ENCODE measurements around the gene NAALADL2. TPM values are rescaled to one million over a fixed set of nuclear protein-coding genes. Genes with fewer than 3 reads are reported as not detected.

Gene NAALADL2
- total RNA-seq, 1 donor from 2014 or later: 12.5 TPM

DNA sequence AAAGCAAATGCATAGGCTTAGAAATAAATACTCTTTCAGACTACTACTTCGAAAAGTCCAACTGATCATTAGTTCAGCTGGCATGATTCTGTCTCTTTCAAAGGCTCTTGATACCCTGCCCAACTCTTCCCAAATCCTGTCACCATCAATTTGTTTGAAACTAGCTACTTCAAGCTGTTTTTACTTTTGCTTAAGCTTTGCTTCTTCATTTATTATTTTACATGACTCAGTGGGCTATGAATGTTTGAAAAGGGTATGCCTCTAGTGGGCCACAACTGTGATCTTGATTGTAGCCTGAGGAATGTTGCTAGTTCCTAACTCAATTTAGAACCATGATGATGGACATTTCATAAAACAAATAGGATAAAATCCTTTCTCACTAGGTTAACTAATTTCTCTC, 340.8 kb downstream of the NAALADL2 start:
- Histone ChIP-seq H3K36me3 (no peaks in the 10 kb centered on the region), H3K27ac (no peak overlapping the region)
- no peak for DNase-seq (ENCODE audit: extremely low spot score in 2 of 2)

DNA sequence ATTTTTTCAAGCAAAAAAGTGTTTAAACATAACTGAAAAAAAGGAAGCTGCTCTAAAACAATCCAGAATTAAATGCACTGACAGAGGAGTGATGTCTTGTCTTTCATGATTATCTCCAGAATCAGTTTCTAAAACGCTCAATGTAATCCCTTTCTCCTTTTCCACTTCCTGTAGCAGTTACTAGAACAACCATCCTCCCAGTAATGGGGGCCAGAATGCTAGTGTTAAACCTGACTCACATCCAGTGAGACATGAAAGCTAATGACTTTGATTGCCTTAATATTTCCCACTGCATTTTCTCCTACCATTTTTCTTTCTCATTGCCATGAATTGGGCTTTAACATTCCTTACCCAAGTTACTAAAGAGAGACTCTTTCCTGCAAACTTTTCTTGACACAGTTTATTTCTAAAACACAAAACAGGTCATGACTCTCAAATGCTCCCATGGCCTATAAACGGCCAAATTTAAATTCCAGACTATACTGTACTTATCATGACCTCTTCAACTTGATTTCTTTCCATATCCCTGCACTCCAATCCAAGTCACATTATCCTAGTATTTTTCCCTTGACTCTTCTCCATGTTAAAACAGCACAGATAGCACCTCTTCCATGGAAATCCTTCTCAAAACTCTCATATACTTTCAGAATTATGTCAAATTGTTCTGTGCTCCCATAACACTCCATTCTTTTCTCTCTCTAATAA, 341.4 kb downstream of the NAALADL2 start:
- no peaks in the 10 kb centered on the region for H3K4me1 ChIP-seq
- no peak overlapping the region for H3K4me3 ChIP-seq
- no peaks in the 10 kb centered on the region for H3K9me3 ChIP-seq
- H3K27me3 ChIP-seq: no peaks in the 10 kb centered on the region
- intact Hi-C loops (cut with DNase I): no loop called here
- DNase-seq (ENCODE audit: extremely low spot score in 2 of 2): no peak
- H3K36me3 ChIP-seq: no peaks in the 10 kb centered on the region
- TF ChIP-seq, protein P1, sequence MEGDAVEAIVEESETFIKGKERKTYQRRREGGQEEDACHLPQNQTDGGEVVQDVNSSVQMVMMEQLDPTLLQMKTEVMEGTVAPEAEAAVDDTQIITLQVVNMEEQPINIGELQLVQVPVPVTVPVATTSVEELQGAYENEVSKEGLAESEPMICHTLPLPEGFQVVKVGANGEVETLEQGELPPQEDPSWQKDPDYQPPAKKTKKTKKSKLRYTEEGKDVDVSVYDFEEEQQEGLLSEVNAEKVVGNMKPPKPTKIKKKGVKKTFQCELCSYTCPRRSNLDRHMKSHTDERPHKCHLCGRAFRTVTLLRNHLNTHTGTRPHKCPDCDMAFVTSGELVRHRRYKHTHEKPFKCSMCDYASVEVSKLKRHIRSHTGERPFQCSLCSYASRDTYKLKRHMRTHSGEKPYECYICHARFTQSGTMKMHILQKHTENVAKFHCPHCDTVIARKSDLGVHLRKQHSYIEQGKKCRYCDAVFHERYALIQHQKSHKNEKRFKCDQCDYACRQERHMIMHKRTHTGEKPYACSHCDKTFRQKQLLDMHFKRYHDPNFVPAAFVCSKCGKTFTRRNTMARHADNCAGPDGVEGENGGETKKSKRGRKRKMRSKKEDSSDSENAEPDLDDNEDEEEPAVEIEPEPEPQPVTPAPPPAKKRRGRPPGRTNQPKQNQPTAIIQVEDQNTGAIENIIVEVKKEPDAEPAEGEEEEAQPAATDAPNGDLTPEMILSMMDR (IDR thresholded peaks at IDR 0.05): no peak
- TF ChIP-seq POLR2AphosphoS5 (IDR thresholded peaks at IDR 0.05; ENCODE audit: insufficient read depth in 1 of 2, low read depth in 1 of 2): no peak
- TF ChIP-seq POLR2A (IDR thresholded peaks at IDR 0.05): no peak
- no peak overlapping the region for H3K27ac ChIP-seq

More for the DNA sequence above, 340.8 kb downstream of the NAALADL2 start:
- Histone ChIP-seq H3K4me1 (no peaks in the 10 kb centered on the region), H3K27me3 (no peaks in the 10 kb centered on the region), H3K9me3 (no peaks in the 10 kb centered on the region), H3K4me3 (no peak overlapping the region)
- TF ChIP-seq, protein P1 (IDR thresholded peaks at IDR 0.05): no peak
- TF ChIP-seq POLR2A (IDR thresholded peaks at IDR 0.05) (no peak), POLR2AphosphoS5 (IDR thresholded peaks at IDR 0.05; ENCODE audit: insufficient read depth in 1 of 2, low read depth in 1 of 2) (no peak)
- intact Hi-C loops (cut with DNase I): no loop called here

- Histone ChIP-seq H3K4me1 (peaks cover 4% of the 10 kb centered on the region), H3K27me3 (no peaks in the 10 kb centered on the region), H3K9me3 (no peaks in the 10 kb centered on the region), H3K36me3 (no peaks in the 10 kb centered on the region), H3K4me3 (no peak overlapping the region), H3K27ac (no peak overlapping the region)
- DNase-seq (ENCODE audit: extremely low spot score in 2 of 2): no peak
- intact Hi-C loops (cut with DNase I): no loop called here
- TF ChIP-seq POLR2A (IDR thresholded peaks at IDR 0.05) (no peak), POLR2AphosphoS5 (IDR thresholded peaks at IDR 0.05; ENCODE audit: insufficient read depth in 1 of 2, low read depth in 1 of 2) (no peak)
- TF ChIP-seq, protein P1 (IDR thresholded peaks at IDR 0.05): no peak
These were observed 348.2 kb downstream of the NAALADL2 start for GRCh38 chr3:175207361-175207760.

DNA sequence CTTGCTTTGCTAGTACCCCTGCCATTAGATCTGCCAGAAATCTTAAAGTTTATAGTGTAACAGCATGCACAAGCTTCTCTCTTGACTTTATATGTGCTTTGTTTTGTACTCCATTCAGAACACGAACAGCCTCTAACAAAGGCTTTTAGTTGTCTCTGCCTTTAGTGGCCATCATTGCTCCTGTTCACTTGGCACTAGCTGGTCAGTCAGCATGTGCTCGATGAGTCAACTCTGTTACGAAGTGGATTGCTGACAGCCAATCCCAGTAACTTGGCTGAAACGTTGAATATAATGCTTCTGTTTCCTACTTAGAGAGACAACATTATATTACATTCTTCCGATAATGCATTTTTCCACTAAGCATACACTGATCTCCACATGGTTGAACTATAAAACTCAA, 349.2 kb downstream of the NAALADL2 start:
- Histone ChIP-seq H3K9me3 (no peaks in the 10 kb centered on the region), H3K4me1 (peaks cover 4% of the 10 kb centered on the region), H3K4me3 (no peak overlapping the region), H3K27me3 (no peaks in the 10 kb centered on the region), H3K27ac (no peak overlapping the region), H3K36me3 (no peaks in the 10 kb centered on the region)
- DNase-seq (ENCODE audit: extremely low spot score in 2 of 2): no peak
- no peak for TF ChIP-seq POLR2AphosphoS5 (IDR thresholded peaks at IDR 0.05; ENCODE audit: insufficient read depth in 1 of 2, low read depth in 1 of 2)
- TF ChIP-seq POLR2A (IDR thresholded peaks at IDR 0.05): no peak
- TF ChIP-seq, protein P1 (IDR thresholded peaks at IDR 0.05): no peak
- intact Hi-C loops (cut with DNase I): no loop called here

DNA sequence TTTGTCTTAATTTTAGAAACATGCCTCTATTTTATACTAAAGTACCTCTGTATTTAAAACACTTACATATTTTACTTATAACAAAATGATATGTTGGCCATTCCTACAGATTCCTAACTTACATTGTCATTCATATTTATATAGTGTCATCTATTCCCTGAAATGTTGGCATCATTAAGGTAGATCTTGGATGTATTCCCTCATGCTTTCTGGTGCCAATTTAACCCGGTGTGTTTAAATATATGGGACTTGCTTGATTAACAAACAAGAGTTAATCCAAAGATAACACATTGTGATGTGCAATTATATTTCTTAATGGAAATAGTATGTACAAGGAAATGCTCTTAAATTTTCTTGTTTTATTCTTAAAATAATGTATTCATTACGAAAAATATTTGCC, 352.3 kb downstream of the NAALADL2 start:
- H3K4me1 ChIP-seq: peaks cover 4% of the 10 kb centered on the region
- H3K36me3 ChIP-seq: no peaks in the 10 kb centered on the region
- no peak overlapping the region for H3K4me3 ChIP-seq
- intact Hi-C loops (cut with DNase I): no loop called here
- H3K9me3 ChIP-seq: no peaks in the 10 kb centered on the region
- no peak overlapping the region for H3K27ac ChIP-seq
- no peaks in the 10 kb centered on the region for H3K27me3 ChIP-seq
- no peak for DNase-seq (ENCODE audit: extremely low spot score in 2 of 2)
- TF ChIP-seq POLR2A (IDR thresholded peaks at IDR 0.05): no peak
- no peak for TF ChIP-seq POLR2AphosphoS5 (IDR thresholded peaks at IDR 0.05; ENCODE audit: insufficient read depth in 1 of 2, low read depth in 1 of 2)
- TF ChIP-seq, protein P1 (IDR thresholded peaks at IDR 0.05): no peak

All from vagina (tissue), 2 donors.